Measurements from ENCODE around the gene RHBDD3.
"Not testable (repeated sequence)": the region's sequence is repeated elsewhere in the genome, so short reads cannot be mapped to it uniquely, and the experiment has no call there.

The RHBDD3 gene

GRCh38 chr22:29268511-29269229 lies 889 bp upstream of the RHBDD3 start:
- peak; percentile 46 for DNase-seq

DNA sequence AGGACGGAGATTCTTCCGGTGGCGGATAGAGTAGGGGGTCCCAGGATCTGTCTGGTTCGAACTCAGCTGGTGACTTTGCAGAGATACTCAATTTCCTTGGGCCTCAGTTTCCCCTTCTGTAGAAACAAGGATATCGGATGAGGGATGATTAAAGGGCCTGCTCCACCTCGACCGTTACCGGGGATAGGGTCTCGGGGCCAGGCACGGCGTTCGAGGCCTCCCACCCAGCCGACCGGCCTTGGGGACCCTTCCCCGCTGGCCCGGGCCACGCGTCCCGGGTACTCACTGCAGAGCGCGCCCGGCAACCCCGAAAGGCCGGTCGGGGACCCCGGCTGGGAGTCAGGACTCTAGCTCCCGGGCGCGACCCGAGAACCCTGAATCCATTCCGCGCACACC lies 321 bp downstream of the RHBDD3 start:
- no peak for DNase-seq

- no peak for DNase-seq
Observed at GRCh38 chr22:29266564-29267461, 968 bp downstream of the RHBDD3 start.

GRCh38 chr22:29265929-29266328 lies 1.9 kb downstream of the RHBDD3 start:
- no peak for DNase-seq

DNA sequence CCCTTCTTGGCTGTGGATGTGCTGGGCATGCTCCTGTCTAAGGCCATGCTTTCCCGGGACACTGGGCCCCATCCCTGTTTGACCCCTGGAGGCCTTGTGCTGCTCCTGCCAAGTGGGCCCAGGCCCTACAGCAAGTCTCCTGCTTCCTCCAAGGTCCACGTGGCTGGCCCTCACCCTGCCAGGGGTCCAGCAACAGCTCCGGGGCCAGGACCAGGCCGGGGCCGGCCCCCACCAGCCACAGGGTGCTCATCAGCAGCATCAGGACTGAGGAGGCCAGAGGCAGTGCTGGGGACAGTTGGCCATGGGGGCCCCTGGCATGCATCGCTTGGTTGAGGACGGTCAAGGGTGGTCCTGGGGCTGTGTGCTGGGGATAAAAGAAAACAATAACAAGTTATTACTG lies 2.5 kb downstream of the RHBDD3 start:
- DNase-seq: no peak

DNA sequence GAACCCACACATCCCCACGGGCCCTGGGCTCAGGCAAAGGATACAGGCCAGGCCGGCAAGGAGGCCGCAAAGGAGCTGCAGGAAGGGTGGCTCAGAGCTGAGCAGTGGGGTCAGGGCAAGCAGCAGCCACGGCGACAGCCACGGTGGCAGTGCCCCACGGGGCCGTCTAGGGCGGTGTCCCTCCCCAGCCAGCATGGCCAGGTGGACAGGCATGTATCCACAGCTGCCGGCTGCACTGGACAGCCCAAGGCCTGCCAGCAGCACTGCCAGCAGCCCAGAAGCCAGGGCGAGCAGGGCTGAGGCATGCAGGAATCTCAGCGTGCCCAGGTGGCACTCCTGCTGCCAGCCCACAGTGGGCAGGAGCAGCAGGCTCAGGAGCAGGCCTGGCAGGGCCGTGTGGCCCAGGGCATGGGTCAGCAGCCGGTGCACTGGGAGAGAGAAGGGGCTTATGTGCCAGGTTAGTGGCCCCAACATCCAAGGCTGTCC lies 3.9 kb downstream of the RHBDD3 start:
- DNase-seq: no peak

GRCh38 chr22:29260601-29261315 lies 7.0 kb downstream of the RHBDD3 start:
- no peak for DNase-seq

- DNase-seq: no peak
Observed at GRCh38 chr22:29260031-29260560, 7.7 kb downstream of the RHBDD3 start.

DNA sequence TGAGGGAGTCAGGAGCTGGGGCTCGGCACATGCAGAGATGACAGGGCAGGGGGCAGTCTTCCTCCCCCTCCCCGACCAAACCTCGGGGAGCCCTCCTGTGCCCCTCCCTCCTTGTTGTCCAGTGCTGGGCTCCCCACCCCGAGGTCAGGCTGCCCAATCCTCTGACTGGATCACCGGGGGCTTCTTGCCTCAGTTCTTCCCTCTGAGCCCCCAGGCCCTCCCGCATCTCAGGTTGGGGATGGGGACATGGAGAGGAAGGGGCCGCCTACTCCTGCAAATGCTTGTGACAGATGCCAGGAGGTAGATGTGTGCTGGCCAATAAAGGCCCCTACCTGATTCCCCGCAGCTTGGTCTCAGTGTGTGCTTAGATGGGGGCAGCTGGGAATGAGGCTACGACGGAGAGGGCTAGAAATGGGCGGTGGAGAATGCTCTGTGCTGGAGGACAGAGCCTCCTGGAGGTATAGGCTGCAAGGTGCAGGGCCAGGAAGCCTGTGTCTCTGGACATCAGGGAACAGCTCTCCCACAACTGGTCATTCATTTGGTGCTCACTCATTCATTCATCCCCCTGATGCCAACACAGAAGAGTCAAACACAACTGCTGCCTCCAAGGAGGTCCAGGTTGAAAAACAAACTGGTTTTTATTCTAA lies 8.4 kb downstream of the RHBDD3 start:
- DNase-seq: no peak

GRCh38 chr22:29258407-29259252 lies 9.2 kb downstream of the RHBDD3 start:
- no peak for DNase-seq

DNA sequence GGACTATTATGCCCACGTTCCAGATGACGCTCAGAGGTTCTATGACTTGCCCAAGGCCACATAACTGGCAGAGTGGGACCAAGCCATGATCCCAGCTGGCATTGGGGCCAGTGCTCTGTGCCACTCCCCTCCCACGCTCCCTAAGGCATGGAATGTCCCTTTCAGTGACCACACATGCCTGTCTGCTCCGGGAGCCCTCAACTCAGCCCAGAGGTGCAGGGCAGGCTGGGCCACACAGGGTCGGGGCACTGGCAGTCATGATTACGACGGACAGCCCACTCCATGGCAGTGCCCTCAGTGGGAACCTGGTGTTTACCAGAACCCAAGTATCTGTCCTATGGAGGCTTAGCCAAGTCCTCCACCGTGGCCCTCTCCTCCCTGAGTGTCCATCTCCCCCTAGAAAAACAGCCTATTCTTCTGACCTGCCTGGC lies 10.0 kb downstream of the RHBDD3 start:
- DNase-seq: no peak

DNA sequence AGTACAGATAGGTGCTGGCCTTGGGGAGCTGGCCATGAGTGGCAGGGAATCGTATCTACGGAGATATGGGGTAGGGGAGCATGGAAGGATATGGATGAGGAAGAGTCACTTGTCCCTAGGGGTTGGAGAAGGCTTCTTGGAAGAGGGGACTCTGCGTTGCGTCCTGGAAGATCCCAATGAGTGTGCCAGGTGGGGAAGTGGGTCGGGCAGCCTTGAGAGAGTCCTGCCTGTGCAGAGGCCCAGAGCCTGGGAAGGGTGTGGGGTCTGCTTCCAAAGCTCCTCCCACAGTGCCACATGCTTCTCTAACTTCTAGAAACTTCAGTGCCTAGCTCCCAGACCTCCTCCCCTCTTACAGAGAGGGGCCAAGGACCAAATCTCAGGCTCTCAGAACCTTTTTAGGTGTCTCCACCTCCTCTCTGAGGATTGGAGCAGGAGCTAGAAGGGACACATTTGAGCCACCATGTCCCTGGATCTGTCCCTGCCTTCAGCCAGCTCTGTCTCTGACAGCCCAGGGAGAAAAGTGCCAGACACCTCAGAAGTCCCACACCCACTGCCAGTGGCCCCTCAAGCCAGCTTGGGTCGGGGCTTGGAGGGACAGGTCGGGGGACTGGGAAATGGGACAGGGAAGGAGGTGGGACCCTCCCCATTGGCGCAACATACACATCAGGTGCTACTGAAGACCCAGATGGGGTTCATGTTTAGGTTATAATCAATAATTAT lies 11.0 kb downstream of the RHBDD3 start:
- no peak for DNase-seq

GRCh38 chr22:29255064-29255621 lies 12.6 kb downstream of the RHBDD3 start:
- DNase-seq: no peak

GRCh38 chr22:29254286-29254660 lies 13.5 kb downstream of the RHBDD3 start:
- no peak for DNase-seq

DNA sequence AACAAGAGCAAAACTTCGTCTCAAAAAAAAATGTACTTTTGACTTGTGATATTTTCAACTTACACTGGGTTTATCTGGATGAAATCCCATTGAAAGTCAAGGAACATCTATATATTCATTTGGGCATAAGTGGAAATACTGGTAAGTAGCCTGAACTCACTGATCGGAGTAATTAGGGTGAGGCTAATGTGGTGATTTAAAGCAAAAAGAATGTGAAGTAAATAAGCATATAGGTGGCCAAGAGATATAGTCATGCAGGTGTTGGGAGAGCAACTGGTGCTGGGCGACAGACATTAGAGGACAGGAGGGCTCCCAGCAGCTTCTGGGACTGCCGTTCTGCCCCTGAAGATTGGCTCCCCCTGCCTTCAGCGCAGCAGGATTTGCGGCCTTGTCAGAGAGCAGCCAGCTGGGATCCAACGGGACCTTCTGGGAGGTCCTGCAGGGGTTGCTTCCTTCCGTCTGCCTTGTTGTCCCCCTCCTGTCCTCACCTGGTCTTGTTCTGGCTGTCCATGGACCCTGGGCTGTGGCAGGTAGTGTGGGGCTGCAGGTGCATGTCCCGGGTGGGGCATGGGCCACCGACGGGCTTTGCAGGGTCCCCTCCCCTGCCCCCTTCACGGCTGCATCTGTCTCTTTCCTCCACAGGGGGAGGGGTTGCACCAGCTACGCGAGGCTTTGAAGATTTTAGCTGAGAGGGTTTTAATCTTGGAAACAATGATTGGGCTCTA lies 14.1 kb downstream of the RHBDD3 start:
- no peak for DNase-seq

DNA sequence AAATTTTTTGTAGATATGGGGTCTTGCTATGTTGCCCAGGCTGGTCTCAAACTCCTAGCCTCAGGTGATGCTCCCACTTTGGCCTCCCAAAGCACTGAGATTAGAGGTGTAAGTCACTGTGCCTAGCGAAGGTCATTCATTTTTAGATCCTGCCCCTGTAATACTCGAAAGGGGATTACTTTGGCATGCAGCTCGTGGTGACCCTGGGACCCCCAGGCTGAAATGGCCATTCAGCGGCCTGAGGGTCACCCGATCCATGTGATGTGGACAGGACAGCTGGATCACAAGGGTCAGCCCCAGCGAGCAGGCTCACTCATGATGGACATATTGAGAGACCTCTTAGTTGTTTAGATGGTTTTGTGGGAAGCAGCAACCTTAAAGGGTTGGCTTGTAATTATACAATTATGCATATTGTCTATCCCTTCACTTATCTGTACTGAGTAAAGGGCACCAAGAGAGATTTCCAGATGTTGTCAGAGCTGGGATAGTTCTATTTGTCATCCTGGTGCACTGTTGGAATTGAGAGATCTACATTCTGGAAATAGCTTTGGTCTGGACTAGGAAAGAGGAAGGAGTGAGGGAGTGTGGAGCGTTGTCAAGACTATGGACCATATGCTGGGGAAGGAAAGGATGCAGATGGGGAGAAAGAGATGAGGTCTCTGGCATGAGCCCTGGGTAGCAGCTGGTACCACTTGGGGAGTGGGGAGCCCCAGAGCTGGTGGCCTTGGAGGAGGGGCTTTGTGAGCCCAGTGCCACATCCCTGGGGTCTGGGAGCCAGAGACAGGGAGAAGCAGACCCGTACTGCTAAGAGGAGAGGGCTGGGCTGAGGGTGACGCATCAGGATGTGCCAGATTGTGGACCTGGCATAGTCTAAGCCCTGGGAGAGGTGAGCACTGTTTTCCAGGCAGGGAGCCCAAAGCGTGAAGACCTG lies 15.5 kb downstream of the RHBDD3 start:
- DNase-seq: no peak

DNA sequence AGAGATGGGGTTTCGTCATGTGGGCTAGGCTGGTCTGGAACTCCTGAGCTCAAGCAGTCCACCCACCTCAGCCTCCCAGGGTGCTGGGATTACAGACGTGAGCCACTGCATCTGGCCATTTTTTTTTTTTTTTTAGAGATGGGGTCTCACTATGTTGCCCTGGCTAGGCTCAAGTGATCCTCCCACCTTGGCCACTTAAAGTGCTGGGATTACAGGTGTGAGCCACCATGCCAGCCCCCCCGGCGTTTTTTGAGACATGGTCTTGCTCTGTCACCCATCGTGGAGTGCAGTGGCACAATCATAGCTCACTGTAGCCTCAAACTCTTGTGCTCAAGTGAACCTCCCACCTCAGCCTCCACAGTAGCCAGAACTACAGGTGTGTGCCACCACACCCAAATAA lies 16.5 kb downstream of the RHBDD3 start:
- no peak for DNase-seq

- DNase-seq: not testable (repeated sequence)
Observed at GRCh38 chr22:29247891-29248290, 19.9 kb downstream of the RHBDD3 start.

All from activated CD4-positive, alpha-beta T cell treated with anti-CD3 and anti-CD28 coated beads, Interleukin-10, Interleukin-2, amounts not matched to agents 100 ng/mL and 50 ng/mL, durations not matched to agents 16 hours and 8 hours (primary cell).